Uterus (tissue), 4 donors: Measurements from ENCODE around the gene EMILIN1. TPM values are rescaled to one million over a fixed set of nuclear protein-coding genes. Genes with fewer than 3 reads are reported as not detected.
"Not testable (repeated sequence)": the region's sequence is repeated elsewhere in the genome, so short reads cannot be mapped to it uniquely, and the experiment has no call there.

Experiments used
- DNase-seq, 2 donors: peaks; one replicate each; pipeline ENCODE4 v3.0.0-alpha.2; 2019 to 2020
- H3K27ac ChIP-seq, 2 donors: fragments of 200-600 bp; sonication (generic); 1 replicate in 1 of 2; 2 replicates in 1 of 2; pipeline ENCODE4 v1.5.1; 2016 to 2018
- H3K27me3 ChIP-seq, 2 donors: fragments of 200-600 bp; sonication (generic); one replicate each; pipeline ENCODE4 v1.5.1; 2018 to 2019; ENCODE audit warnings: control low read depth in 1 of 2
- H3K36me3 ChIP-seq, 2 donors: fragments of 200-600 bp; sonication (generic); one replicate each; pipeline ENCODE4 v1.5.1; 2019; ENCODE audit warnings: control low read depth in 1 of 2
- H3K4me1 ChIP-seq, 2 donors: fragments of 200-600 bp; sonication (generic); one replicate each; pipeline ENCODE4 v1.5.1; 2018 to 2019; ENCODE audit warnings: control low read depth in 1 of 2
- H3K4me3 ChIP-seq, 2 donors: fragments of 200-600 bp; sonication (generic); 1 replicate in 1 of 2; 2 replicates in 1 of 2; pipeline ENCODE4 v1.5.1; 2018 to 2019; ENCODE audit warnings: mild to moderate bottlenecking in 1 of 2
- H3K9me3 ChIP-seq, 2 donors: fragments of 200-600 bp; sonication (generic); one replicate each; pipeline ENCODE4 v1.5.1; 2019; ENCODE audit warnings: control low read depth in 1 of 2
- POLR2A ChIP-seq, 2 donors: fragments of 450-650 bp; IDR thresholded peaks; one replicate each; pipeline ENCODE4 v1.6.1; 2016; ENCODE audit warnings: antibody characterized with exemption in 2 of 2, mild to moderate bottlenecking in 1 of 2, moderate library complexity in 1 of 2
- intact Hi-C: fragments of 100-400 bp; cut with DNase I; formaldehyde crosslinking; loops from one replicate; pipeline ENCODE4 v1.15.1; 2023; ENCODE audit warnings: low total_unique reads
- total RNA-seq, 4 donors: library from RNA; depleted of rRNA in 3 of 4; stranded (reverse); fragments of >200 nt in 3 of 4; gene quantifications; one replicate each; pipeline versions ENCODE4 v1.1.0 to v1.2.4, GENCODE V29; 2014 to 2023
- TF ChIP-seq, protein P1 (sequence below), 4 experiments: fragments of 200-600 bp in 2 of 4; fragments of 450-650 bp in 2 of 4; sonication (generic) in 2 of 4; IDR thresholded peaks; one replicate each; pipeline ENCODE4 v1.5.1; 2016 to 2019; ENCODE audit warnings: antibody characterized with exemption in 4 of 4, mild to moderate bottlenecking in 2 of 4, moderate library complexity in 1 of 4
- donor health status: DM: yes; HTN: yes; CAD: no.

Gene EMILIN1
- total RNA-seq, 4 donors from 2014 or later, result 107 to 377 (median 224) TPM

DNA sequence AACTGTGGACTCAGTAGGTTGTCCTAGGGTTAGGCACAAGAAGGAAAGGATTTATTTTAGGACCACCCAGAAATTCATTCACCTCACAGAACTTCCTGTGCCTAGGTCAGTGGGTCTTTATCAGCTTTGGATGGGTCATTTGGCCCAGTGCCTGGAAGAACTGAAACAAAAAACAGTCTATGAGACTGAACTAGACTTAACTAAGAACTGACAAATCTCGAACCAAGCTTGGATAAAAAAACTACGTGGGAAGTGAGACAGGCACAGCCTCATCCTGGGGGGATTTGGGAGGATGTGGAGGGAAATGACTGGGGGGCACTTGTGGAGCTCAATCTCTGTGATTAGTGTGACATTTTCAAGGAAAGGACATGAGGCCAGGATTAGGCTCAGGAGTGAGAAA lies 4.6 kb upstream of the EMILIN1 start:
- Histone ChIP-seq H3K27ac (peak overlapping the region; percentile 95 to 98), H3K9me3 (no peaks in the 10 kb centered on the region), H3K4me3 (no peak overlapping the region), H3K36me3 (no peaks in the 10 kb centered on the region), H3K27me3 (no peaks in the 10 kb centered on the region), H3K4me1 (peaks cover 7 to 9% of the 10 kb centered on the region in 2 donors)
- intact Hi-C loops, result no loop called here
- TF ChIP-seq, protein P1, sequence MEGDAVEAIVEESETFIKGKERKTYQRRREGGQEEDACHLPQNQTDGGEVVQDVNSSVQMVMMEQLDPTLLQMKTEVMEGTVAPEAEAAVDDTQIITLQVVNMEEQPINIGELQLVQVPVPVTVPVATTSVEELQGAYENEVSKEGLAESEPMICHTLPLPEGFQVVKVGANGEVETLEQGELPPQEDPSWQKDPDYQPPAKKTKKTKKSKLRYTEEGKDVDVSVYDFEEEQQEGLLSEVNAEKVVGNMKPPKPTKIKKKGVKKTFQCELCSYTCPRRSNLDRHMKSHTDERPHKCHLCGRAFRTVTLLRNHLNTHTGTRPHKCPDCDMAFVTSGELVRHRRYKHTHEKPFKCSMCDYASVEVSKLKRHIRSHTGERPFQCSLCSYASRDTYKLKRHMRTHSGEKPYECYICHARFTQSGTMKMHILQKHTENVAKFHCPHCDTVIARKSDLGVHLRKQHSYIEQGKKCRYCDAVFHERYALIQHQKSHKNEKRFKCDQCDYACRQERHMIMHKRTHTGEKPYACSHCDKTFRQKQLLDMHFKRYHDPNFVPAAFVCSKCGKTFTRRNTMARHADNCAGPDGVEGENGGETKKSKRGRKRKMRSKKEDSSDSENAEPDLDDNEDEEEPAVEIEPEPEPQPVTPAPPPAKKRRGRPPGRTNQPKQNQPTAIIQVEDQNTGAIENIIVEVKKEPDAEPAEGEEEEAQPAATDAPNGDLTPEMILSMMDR (IDR thresholded peaks at IDR 0.05), result no peak
- TF ChIP-seq POLR2A (IDR thresholded peaks at IDR 0.05), result no peak
- no peak for DNase-seq

DNA sequence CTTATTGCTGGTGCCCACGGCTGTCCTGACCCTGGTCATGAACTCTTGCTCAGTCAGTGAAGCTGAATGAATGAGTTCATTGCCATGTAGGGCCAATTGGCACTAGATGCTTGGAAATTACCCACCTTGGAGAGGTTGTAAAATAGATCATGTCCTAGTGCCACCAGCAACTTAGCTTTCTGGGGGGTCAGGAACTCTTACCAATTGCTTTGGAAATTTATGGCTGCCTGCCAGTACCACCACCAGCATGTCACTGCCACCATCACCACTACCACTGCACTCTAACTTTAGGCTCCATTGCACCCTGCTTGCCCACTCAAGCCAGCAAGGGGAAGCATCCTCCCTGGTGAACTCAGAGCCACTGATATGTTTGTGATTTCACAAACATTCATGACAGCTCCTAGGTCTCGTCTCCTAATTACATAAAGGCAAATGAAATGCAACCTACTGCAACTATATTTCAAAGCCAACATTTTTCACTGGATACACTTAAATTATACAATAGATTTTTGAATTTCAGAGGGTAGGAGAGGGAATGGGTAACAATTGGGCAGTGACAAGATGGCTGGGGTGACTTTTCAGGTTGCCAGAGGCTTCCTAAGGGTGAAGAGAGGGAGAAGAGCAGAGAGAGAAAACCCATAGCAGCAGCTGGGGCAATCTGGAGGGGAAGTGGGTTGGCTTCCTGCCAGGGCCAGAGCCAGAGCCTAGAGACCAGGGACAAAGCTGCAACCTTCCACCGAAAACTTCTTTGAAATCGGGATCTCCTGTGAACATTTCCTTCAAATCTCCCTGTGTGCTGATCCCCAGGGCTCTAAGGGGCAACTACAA lies 3.5 kb upstream of the EMILIN1 start:
- H3K9me3 ChIP-seq, result no peaks in the 10 kb centered on the region
- no peak overlapping the region for H3K4me3 ChIP-seq
- intact Hi-C loops, result no loop called here
- TF ChIP-seq, protein P1 (IDR thresholded peaks at IDR 0.05), result no peak
- no peak for TF ChIP-seq POLR2A (IDR thresholded peaks at IDR 0.05)
- peak; percentile 46 to 48 for DNase-seq
- H3K4me1 ChIP-seq, result peaks cover 3 to 6% of the 10 kb centered on the region in 2 donors
- peak overlapping the region; percentile 95 to 98 for H3K27ac ChIP-seq
- H3K27me3 ChIP-seq, result no peaks in the 10 kb centered on the region
- no peaks in the 10 kb centered on the region for H3K36me3 ChIP-seq

DNA sequence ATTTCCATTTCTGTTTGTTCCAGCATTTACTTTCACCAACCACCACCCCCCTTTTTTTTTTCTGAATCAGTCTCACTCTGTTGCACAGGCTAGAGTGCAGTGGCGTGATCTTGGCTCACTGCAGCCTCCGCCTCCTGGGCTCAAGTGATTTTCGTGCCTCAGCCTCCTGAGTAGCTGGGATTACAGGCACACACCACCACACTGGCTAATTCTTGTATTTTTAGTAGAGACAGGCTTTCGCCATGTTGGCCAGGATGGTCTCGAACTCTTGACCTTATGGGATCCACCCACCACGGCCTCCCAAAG lies 2.9 kb upstream of the EMILIN1 start:
- H3K4me1 ChIP-seq, intact Hi-C loops: not testable (repeated sequence)

DNA sequence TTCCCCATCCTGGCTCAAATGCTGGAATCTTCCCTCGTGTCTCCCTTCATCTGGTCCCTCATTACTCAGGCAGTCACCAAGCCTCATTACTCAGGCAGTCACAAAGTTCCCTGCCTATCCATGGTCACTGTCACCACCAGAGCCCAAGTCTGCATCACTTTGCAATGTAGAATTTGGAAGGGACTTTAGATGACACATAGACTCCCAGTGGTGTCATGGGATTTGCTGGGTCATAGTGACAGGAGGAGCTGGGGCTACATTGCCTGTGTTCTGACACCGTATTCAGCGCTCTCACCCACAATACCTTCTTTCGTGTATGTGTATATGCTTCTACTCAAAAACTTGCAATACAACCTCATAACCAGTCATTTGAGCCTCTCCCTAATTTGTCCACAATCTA lies 2.1 kb upstream of the EMILIN1 start:
- H3K9me3 ChIP-seq, result no peaks in the 10 kb centered on the region
- H3K27ac ChIP-seq, result peak overlapping the region; percentile 92 to 98
- H3K36me3 ChIP-seq, result no peaks in the 10 kb centered on the region
- no peak overlapping the region for H3K4me3 ChIP-seq
- TF ChIP-seq, protein P1 (IDR thresholded peaks at IDR 0.05), result no peak
- no peak for TF ChIP-seq POLR2A (IDR thresholded peaks at IDR 0.05)
- intact Hi-C loops, result no loop called here
- H3K4me1 ChIP-seq, result peaks cover under 1 to 4% of the 10 kb centered on the region in 2 donors
- no peaks in the 10 kb centered on the region for H3K27me3 ChIP-seq
- DNase-seq, result no peak

More for the DNA sequence above, 2.9 kb upstream of the EMILIN1 start:
- H3K4me3 ChIP-seq, H3K36me3 ChIP-seq, H3K9me3 ChIP-seq, H3K27me3 ChIP-seq, DNase-seq: not testable (repeated sequence)
- H3K27ac ChIP-seq, result peak overlapping the region; percentile 95 to 98

GRCh38 chr2:27077231-27077630 lies 1.2 kb upstream of the EMILIN1 start:
- no peak for DNase-seq
- no peaks in the 10 kb centered on the region for H3K9me3 ChIP-seq
- TF ChIP-seq, protein P1 (IDR thresholded peaks at IDR 0.05), result no peak
- no peak for TF ChIP-seq POLR2A (IDR thresholded peaks at IDR 0.05)
- H3K4me3 ChIP-seq, result no peak overlapping the region
- H3K27me3 ChIP-seq, result no peaks in the 10 kb centered on the region
- H3K27ac ChIP-seq, result peak overlapping the region; percentile 92 to 98
- H3K4me1 ChIP-seq, result peaks cover 5 to 9% of the 10 kb centered on the region in 2 donors
- no peaks in the 10 kb centered on the region for H3K36me3 ChIP-seq
- intact Hi-C loops, result no loop called here
